NCI-H1092 treated with DMSO at 0.1 percent for 48 hours (cell line): ENCODE measurements around the gene CPLX4.

Experiments used
- DNase-seq: peaks from one replicate; lab custom pipeline; 2025; lab: John Stamatoyannopoulos, UW

CPLX4 gene

DNA sequence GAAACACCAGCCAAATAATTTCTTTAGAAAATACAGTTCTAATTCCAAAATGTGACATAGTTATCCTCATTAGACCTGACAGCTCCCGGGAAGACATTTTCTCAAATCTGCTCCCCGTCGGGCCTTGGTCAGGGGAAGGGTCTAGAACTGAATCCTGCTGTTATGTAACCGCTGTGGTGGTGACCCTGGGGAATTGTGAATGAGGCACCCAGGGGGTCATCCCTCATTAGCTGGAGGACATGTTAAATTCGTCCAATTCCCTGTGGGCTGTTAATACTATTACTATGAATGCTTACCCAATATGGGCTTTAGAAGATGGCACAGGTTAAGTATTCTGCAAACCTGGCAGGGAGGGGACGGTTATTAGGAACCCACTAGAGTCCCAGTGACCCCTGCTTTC is 11.8 kb downstream of the CPLX4 start:
- DNase-seq, result no peak

DNA sequence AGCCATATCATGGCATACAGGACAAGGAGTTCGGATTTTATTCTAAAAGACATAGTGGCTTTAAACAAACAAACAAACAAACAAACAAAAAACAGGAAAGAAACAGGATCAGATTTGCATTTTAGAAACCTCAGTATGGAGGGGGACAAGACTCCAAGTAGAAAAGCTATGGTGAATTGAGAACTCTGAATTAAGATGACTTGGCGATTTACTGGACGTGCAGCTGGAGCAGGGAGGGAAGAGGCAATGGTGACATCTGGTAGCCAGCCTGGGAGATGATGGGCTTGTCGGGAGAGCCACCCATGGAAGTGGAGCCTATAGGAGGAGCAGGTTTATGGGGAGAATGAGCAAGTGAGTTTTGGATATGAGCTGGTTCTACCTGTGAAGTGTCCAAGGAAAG is 13.2 kb downstream of the CPLX4 start:
- DNase-seq, result no peak

DNA sequence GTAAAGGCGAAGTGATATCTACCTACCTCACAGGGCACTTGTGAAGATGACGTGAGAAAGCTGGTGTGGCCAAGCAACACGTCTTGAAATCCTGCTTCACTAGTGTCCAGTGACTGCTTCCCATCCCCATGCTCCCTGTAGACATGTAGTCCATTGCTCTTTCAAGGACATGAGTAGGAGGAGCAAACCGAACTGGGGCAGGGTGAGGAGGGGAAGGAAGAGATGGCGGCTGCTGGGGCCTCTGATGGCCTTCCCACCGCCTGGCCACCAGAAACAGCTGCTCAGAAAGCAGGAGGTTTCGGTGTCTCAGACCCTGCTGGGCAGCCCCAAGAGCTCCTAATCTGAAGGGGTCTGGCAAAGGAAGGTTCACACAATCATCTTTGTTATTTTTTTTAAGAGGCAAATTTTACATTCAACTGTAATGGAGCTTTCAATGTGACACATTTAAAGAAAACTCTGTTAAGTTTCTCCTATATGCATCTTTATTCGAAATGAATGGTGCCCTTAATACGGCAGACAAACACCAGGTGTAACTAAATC is 14.7 kb downstream of the CPLX4 start:
- no peak for DNase-seq

DNA sequence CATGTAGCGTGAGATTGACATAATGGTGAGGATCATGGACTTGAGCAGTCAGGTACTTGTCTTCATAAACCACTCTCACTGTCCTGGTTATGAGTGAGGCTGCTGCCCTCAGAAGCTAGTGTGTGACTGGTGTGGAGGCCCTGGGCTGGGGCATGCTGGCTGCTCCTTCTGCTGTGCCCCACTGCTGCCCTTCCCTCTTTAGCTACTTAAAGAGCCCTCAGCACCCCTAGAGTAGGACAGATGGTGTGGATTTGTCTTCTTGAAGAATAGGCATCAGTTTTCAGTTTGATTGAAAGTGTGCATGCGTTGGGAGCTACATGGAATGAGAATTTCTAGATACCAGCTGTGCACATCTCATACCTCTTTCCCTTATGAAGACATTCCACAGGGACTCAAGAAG is 15.4 kb downstream of the CPLX4 start:
- DNase-seq, result no peak

DNA sequence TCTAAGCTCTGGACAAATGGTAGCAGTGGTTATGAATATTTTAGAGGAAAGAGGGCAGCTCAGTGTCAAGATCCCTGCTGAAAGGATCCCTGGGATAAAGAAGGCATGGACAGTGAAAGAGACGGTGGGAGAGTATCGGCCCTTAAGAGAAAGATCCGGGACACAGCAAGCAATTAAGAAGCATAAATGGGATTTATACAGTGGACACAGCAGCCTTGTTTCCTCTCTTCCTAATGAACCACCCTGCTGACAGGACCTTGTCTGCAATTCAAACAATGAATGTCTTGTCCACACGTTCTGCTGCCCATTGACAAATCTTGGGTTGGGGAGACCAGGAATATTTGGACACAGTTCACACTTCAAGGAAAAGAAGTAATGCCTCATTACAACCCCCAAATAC is 16.5 kb downstream of the CPLX4 start:
- no peak for DNase-seq

DNA sequence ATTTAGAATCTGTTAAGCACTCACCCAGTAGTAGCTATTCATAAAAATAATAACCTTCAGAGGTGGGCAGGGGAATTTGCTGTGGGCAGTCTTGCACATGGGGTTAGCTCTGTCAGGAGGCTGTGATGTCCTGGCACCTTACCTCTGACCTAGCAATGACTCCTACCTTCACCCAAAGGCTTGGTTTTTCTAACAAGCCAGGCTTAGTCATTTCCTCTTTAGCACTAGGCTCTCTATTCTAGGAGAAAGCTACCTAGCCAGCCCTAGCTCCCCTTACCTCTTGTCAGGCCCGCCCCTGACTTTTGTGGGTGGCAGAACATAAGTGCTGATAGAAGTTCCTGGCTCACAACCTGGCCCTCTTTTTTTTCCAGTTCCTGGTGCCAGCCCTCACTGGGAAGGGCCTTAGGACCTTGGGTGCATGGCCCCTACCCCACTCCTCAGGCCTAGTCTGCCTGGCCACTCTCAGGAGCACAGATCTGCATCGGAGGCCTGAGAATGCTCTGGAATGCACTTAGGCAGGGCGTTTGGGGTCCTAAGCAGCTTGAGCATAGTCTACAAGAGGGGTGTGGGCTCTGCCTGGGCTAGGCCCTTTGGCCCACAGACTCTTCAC is 17.7 kb downstream of the CPLX4 start:
- no peak for DNase-seq

DNA sequence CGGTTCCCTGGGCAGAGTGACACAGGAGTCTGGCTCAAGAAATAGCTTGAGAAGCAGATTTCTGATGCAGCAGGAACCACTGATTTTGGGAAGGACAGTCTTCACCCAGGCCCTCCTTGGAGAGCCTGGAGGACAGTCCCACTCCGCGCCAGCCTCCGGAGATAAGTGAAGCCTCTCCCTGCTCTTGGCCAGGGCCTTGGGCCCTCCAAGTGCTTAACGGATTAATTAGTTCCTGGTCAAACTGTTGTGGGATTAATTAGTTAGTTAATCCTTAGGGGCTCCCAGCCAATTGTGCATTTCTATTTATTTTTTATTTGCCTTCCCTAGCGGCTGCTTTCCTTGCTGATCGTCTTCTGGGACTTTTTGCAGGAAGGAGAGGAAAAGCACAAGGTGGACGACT is 19.6 kb downstream of the CPLX4 start:
- DNase-seq, result no peak

DNA sequence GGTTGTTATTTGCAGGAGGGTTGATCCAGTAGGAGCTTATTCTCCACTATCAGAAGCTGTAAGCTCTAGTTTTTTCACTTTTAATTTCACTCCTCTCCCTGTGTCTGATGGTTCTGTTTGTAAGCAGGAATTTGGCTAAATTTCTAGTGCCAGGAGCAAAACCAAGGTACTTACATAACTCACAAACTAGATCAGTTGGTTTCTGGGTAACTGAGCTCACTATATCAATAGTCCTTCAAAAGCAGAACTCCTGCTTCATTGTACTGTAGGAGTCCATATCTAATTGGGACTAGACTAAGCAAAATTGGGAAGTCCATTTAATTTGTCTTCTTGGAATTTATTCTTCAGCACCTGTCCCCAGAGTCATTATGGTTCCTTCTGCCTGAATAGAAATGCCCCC is 25.1 kb downstream of the CPLX4 start:
- DNase-seq, result no peak

DNA sequence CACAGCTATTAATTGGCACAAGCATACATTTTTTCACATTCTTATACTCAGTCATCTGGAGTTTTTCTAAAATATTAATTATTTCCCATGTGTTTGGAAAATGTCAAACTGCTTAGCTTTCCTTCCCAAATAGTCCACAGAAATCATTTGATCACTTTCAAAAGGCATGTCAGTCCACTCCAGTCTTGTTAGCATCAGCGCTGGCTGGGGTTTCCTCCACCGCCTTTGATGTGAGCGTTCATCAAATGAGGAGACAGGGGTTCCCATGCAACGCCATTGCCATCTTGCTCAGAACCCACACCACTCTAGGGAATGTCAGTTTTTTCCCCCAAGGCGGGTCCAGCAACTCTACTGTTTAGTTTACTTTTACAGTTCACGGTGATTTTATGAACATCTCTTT is 32.1 kb downstream of the CPLX4 start:
- DNase-seq, result no peak

DNA sequence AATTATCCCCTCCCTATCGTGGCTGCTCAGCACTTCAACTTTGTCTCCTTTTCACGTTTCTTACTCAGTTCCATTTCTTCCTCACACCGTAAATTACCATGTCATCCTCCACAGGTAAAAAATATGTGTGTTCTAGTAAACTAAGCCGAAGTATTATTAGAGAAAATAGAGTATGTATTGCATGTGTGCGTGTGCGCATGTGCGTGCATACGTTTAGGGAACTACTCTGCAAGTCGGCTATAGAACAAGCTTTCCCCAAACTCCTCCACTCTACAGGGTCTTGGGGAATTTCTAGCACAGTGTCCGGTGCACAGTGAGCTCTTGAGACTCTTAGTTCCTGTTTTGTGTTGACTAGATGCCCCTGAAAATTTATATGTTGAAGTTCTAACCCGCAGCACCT is 36.1 kb downstream of the CPLX4 start:
- DNase-seq, result no peak

DNA sequence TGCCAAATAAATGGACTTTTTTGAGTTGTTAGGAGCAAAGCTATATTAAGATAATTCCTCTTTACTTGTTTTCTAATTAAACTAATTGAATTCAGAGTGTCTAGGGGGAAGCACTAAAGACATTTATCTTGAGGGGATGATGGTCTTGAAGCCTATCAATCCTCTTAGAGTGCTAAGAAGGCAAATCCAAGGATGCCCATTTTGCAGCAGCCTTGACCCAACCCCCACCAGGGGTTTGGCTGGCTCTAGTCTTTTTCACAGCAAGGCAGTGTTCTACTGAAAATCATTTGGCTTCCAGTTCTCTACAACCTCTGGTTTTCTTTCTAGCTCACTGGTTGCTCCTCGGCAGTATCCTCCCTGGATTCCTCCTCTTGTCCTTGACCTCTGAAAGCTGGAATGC is 38.7 kb downstream of the CPLX4 start:
- no peak for DNase-seq

DNA sequence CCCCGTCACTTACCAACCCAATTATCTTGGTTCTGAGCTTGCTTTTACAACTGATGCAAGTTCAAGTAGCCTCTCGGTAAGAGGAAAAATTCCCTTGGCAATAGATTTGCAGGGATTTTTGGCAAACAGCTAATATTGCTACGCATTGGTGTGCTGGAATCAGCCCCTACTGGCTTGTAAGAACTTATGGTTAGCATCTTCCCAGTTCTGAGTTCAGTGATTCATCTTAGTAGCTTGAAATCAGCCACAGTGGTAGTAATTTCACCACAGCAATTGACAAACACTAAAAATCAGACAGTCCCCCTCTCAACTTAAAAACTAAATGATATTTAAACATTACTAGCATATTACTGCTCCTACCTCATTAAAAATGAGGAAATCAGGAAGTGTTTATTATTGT is 39.3 kb downstream of the CPLX4 start:
- DNase-seq, result no peak

DNA sequence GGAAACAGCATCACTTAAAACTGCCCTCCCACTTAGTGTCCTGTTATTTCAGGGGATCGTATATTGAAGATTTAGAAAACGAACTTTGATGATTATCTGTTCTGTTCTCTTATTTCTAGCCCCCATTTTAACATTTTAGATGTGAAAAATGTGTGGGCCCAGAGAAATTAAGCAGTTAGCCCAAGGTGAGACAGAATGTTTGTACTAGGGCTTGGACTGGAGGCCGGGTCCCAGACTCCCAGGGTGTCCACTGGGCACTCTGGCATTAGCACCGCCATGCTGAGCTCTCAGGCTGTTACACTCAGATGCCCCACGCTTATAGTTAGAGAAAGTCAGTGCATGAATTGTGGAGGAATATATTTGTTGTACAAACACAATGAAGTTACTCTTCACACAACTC is 39.7 kb downstream of the CPLX4 start:
- DNase-seq, result no peak

DNA sequence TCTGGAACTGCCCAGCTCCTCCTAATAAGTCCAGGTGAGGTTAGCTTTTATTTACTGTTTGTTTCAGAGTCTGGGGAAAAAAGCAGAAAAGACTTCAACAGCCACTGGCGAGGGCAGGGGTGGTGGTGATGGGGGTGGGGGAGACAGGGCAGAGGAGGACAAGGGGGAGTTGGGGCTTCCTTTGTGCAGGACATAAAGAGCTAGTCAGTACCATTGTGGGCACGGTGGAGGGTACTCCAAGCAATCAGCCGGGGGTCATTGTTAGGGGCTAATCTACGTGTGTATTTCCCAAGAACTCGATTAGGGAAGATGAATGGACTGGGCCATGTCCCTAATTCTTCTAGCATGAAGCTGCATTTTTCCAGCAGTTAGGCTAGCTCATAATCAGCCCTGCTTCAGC is 42.4 kb downstream of the CPLX4 start:
- DNase-seq, result no peak

DNA sequence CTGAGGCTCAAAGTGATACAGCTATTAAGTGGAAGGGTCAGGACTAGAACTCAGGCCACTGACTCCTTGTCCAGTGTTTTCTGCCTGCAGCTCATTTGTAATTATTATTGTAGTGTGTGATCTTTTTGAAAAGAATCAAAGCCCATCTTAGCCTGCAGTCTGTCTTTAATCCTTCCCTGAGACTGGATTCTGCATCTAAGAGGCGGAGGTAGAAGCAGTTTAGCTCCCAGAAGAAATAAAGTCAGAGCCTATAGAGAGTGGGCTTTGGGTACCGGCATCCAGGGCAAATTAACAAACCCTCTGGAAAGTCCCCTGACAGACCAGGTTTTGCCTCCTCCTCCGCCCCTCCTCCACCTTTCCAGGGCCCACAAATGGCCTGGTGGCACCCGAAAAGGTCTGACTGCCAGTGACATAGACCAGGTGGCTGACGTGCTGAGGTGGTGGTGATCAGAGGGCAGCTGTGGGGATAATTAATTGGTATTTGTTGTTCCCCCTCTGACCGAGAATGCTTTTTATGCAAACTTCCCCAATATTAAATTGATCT is 43.0 kb downstream of the CPLX4 start:
- DNase-seq, result no peak

DNA sequence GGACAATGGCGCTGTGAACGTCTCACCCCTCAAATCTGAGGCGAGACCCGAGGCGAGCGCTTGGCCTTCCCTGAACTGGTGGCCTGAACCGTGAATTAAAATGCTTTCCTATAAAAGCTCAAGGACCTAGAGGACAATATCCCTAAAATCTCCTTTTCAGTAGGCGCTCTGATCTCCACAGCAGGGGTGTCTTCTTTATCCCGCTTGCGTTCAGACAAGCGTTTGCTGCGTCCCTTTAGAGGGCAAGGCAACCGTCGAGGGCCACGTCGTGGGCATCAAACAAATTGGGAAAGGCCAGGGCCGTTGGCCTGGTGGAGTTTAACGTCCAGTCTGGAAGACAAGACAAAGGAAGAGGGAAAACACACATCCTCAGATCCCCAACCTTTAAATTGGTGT is 43.9 kb downstream of the CPLX4 start:
- no peak for DNase-seq

DNA sequence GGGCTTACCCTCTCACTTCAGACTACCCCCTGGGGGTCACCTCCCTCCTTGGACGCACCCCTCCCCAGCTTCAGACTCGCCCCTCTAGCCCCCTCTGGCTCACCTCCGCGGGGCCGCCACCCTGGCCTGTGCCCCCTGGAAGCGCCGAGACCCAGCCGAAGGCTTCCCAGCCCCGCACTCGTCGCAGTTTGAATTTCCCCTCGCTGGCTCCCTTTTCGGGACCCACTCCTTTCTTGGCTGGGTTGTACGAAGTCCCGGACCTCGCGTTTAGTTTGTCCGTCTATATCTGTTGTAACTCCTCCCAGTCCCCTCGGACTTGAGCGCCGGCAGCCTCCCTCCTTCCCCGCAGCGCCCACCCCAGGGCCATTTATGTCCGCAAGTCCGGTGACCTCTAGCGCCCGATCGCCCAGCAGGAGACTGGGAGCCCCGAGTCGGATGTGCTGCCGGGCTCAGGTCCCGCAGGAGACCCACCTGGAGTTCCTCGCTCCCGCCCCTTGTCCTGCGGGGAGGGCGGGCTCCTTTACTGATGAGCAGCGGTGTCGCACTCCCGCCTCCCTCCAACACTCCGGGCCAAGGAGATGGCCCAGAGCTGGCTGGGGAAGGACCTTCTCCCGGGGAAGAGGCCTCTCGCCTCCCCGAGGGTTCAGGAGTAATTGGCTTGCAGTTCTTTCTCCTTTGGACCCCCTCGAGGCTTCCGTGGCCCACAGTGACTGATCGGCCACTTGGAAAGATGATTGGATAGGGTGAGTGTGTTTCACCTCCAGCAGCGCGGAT is 44.5 kb downstream of the CPLX4 start:
- DNase-seq, result no peak

DNA sequence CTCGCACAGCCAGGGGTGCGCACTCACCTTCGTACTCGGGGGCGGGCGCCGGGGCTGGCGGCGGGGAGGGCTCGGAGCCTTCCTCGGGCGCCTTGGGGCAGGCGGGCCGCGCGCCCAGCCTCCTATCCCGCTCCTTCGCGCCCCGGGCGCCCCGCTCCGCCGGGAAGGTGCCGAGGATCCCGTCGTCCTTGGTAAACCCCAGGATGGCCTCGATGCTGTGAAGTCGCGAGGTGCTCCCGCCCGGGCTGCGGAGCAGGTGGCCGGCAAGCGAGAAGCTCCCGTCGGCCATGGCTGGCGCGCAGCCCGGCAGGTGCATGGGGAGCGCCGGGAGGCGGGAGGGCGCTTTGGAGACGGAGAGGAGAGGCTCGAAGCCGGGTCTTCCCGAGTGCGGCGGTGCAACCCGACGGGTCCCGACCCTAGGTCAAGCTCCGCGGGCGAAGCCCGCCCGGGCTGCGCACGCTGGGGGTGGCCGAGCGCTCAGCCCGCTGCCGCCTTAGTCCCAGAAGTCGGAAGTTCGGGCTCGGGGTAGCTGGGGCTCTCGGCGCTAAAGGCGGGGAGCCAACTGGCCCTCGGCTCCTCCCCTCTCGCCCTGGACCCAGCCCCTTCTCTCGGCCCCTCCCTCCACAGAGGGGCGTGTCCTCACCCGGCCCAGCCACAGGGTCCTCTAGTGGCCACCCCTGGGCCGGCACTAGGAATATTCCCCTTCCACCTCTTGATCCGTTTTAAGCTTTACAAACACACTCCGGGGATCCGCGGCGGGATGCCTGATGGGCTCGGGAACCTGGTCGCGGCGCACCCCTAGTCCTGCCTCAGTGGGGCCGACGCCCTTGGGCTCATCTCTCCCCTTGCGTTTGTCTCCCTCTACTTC is 45.3 kb downstream of the CPLX4 start, which contains the start of gene RAX:
RAX (minus strand) TSS at position 564 of the 868 bp plus-strand sequence; CDS start at position 316, 248 bp downstream.
- DNase-seq, result no peak

DNA sequence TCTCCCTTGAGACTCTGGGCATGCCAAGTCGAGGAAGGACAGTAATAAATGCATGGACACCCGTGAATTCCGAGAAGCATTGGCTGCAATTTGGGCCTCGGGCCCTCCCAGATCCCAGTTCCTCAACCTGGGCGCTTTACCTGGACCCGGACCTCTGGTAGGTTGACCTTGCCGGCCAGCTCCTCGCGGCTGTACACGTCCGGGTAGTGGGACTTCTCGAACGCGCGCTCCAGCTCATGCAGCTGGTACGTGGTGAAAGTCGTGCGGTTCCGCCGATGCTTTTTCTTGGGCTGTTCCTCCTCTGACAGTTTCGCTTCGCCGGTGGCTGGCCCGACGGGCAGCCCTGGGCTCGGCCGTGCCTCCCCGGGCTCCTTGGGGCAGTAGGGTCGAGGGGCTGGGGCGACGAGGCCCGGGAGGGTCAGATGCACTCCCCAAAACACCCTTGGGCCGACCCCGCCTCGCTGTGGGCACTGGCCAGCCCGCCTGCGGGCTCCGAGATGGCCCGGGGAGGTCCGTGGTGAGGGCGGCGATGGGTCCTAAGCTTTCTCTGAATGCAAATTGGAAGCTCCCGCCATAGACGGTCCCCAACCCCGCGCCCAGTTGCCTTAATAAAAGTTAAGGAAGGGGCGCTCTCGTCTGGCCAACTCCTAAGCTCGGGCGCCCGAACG is 46.1 kb downstream of the CPLX4 start:
- no peak for DNase-seq

DNA sequence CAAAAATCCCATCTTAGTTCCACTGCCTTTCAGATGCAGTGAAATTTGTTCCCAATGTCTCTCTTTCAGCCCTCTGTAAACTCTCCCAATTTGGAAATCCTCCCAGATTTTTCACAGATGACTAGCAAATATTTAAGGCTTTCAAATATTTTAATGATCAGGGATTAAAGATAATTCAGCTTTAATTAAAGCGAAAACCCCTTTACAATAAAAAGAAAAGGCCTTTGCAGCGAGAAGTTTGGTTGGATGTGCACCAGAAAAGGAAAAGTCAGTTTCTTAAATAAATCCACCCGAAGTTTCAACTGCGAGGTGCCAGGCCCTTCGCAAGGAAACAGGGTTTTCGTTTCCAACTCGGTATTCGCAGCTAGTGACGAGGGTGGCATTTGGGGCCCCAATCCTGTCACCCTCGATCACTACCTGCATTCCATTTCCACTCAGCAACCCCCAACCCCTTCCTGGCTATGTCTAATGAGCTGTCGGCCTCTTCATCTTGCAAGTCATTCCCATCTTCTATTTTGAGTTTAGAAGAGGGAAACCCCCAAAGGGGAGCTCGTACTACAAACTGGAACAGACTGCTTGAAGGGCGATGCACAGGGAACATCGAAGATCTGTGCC is 46.7 kb downstream of the CPLX4 start:
- DNase-seq, result no peak

DNA sequence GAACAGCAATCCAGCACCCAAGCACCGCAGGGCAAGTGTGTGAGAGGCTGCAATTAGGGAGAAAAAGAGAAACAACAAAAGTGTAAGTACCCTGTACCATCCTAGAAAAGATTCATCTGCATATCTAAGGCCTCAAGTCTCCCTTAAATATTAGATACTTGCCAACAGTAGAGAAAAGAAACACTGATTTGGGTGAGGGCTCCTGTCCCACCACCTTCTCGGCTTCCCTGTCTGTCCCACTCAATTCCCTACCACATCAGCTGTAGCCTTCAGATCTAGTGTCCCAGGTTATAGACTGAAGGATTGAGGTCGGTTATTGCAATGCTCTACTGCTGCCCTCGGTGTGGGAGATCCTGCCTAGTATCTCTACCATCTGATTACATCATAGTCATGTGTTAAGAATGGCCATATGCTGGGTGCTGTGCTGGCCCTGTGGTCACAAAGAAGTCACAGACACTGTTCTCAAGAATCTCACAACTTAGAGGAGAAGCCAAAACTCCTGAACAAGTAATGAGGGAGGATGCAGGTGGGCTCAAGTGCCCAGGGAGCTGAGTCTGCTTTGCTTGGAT is 47.7 kb downstream of the CPLX4 start:
- no peak for DNase-seq
